IPS-NIHi7 (cell line): ENCODE data around the gene CCNL2.
"Not testable (repeated sequence)": the region's sequence is repeated elsewhere in the genome, so short reads cannot be mapped to it uniquely, and the experiment has no call there.

Experiments used
- DNase-seq: peaks from one replicate; pipeline ENCODE4 v3.0.0; 2012; ENCODE audit warnings: mixed read lengths; ENCODE audit errors: extremely low spot score

Gene CCNL2

DNA sequence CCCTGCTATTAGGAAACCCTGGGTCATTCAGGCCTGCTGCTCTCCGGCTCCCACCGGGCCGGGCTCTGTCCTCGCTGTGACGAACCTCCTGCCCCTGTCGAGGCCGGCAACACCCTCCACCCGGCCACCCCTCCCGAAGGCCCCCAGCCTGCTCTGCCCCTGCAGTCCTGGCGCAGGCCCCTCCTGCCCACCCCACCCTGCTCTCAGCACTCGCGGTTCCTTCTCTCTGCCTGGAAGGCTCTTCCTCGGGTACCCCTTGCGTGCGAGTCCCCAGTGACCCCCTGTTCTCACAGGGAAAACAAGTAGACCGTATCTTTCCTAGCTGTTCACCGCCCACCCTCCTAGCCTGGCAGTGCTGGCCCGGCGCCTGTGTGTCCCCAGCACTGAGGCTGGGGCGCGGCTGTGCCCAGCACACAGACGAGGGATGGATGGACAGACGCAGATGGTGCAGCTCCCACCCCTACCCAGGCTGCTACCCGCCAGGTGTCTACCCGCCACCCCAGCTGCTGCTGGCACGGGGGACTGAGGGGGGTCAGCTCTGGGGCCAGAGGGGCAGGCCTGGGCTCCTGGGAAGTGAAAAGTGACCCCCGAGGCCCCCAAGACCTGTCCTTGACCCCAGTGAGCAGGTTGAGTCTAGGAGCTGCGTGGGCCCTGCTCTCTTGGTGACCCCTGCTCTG is 33.3 kb upstream of the CCNL2 start:
- no peak for DNase-seq

DNA sequence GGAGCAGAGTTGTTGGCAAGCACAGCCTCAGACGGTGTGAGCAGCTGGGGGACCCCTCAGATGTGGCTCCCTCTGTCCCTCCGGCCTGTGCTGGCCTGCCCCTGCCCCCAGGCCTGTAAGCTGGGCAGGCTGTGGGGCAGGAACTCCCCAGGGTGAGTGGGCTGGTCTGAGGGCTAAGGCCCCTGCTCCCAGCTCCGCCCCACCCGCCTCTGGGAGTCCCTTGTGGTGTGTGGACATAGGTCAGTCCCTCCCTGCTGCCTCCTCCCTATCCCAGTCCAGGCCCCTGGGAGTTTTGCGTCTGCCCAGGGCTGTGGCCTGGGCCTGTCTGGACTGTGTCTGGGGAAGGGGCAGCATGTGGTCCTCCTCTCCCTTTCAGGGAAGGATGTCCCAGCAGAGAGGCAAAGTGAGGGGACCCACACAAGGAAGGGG is 32.7 kb upstream of the CCNL2 start:
- DNase-seq = peak; percentile 34

DNA sequence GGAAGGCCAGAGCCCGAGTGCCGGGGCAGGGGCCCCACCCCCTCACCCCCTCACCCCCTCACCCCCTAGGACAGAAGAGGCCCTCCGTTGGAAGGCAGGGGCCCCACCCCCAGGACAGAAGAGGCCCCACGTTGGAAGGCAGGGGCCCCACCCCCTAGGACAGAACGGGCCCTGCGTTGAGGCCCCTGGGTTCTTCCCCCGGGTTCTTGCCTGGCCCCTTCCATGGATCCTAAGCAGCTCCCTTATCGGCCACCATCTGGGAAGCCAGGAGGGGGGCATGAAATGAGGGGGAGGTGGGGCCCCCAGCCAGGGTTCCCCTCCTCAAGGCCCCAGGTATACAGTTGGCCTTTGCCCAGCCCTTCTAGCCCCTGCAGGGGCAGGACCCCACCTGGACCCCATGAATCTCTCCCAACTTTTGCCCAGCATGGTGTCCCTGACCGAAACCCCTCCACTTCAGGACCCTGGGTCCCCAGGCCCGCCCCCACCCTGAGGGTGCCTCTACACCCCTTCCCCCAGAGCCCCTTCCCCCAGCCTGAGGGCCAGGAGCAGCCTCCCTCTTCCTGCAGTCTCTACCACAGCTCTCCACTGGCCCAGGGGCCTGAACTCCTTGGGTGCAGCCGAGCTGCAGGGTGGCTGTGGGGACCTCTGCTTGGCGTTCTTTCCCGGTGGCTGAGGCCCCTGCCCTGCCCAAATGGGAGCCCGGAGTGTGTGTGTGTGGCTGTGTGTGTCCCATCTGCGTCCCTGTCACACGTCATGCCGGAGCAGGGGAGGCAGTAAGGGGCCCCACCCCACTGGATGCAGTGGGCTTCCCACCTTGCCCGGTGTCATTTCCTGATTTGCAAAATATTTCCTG is 32.1 kb upstream of the CCNL2 start:
- DNase-seq = no peak

DNA sequence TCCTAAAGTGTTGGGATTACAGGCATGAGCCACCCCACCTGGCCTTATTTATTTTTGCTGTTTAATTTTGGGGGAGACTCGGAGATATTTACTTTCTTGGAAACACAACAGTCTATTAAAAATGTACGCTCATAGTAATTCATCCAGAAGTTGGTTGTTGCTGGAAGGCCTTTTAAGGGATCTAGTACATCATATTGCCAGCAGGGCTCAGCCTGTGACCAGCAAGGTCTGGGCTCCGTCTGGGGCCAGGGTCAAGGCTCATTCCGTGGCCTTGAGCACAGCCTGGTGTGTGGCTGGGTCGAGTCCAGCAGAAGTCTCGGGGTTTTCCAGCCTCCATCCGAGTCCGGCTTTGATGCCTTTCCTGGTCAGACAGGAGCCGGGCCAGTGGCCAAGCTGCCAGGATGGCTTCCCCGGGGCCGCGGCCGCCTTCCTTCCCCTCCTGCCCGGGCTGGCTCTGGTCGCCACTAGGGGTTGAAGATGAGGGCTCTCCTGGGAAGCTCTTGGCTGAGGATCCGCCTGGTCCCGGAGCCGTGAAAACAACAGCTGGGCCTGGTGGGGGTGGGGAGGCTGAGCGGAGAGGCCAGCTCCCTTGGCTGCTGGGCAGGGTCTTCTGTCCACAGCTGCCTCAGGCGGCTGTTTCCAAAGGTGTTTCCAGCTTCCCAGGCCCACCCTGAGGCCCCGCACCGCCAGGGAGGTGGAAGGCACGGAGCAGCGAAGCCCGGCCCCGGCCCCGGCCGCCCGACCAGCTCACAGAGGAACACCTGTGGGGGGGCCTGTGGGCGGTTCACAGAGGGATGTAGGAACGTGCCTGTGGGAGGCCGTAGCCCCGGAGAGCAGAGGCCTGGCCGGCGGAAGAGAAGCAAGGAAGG is 31.2 kb upstream of the CCNL2 start:
- DNase-seq = peak; percentile 68

DNA sequence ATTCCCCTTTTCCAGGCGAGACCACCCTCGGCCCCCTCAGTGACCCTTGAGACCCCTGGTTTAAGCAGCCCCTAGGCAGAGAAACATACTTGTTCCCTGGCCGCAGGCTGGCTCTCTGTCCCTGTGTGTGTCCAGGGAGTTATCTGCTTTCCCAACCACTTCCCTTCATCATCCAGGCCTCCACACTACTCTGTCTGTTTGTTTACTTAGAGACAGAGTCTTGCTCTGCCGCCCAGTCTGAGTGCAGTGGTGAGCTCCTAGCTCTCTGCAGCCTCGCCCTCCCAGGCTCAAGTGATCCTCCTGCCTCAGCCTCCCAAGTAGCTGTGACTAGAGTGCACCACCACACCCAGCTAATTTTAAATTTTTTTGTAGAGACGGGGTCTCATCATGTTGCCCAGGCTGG is 30.5 kb upstream of the CCNL2 start:
- DNase-seq = no peak

DNA sequence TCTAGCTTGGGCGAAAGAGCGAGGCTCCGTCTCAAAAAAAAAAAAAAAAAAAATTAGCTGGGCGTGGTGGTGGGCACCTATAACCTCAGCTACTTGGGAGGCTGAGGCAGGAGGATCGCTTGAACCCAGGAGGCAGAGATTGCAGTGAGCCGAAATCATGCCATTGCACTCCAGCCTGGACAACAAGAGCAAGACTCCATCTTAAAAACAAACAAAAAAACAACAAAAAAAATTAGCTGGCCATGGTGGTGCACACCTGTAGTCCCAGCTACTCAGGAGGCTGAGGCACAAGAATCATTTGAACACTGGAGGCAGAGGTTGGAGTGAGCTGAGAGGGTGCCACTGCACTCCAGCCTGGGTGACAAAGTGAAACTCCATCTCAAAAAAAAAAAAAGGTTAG is 29.8 kb upstream of the CCNL2 start:
- not testable (repeated sequence) for DNase-seq

DNA sequence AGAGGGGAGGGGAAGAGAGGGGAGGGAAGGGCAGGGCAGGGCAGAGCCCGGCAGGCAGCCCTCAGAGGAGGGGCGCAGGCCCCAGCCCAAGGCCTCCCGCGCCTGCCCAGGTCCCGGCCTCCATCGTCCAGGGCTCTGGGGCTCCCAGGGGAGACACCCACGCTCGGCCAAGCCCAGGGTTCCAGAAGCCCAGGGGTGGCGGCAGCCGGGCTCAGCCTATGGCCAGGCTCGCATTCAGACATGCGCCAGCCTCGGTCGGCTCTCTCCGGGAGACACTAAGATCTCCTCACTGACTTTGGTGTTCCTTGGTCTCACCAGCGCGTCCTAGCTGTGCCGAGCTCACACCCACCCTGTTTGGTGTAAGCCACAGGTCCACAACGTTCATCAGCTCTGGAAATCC is 29.0 kb upstream of the CCNL2 start:
- DNase-seq = no peak

DNA sequence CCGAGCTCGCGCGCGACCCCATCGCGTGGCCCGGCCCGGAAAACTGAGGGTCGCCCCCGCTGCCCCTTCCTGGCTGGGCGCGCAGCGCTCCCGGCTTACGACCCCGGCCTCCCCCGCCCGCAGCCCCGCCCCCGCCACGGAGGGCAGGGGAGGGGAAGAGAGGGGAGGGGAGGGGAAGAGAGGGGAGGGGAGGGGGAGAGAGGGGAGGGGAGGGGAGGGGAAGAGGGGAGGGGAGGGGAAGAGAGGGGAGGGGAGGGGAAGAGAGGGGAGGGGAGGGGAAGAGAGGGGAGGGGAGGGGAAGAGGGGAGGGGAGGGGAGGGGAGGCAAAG is 28.6 kb upstream of the CCNL2 start:
- peak; percentile 20 for DNase-seq

DNA sequence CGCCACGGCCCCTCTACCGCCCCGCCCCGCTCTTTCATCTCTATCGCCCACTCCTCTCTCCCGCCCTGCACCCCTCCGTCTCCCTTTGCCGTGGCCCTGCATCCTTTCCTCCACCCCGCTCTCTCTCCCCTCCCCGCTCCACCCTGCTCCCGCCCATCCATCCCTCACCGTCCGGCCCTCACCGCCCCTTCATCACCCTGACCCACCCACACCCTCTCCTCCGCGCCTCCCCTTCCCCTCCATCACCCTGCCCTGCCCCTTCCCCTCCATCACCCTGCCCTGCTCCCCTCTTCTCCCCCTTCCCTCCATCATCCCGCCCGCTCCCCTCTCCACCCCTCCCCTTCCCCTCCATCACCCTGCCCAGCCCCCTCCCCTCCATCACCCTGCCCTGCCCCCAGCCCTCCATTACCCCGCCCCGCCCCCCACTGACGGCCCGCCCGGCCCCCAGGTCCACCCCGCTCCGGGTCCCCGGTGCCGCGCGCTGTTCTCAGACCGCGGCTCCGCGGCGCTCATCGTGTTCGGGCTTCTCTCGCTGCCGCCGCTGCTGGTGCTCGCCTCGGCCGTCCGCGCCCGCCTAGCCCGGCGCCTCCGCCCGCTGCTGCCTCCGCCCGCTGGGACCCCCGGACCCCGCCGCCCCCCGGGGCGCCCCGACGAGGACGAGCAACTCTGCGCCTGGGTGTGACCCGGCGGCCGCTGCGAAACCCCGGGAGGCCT is 28.1 kb upstream of the CCNL2 start:
- DNase-seq = peak; percentile 45

DNA sequence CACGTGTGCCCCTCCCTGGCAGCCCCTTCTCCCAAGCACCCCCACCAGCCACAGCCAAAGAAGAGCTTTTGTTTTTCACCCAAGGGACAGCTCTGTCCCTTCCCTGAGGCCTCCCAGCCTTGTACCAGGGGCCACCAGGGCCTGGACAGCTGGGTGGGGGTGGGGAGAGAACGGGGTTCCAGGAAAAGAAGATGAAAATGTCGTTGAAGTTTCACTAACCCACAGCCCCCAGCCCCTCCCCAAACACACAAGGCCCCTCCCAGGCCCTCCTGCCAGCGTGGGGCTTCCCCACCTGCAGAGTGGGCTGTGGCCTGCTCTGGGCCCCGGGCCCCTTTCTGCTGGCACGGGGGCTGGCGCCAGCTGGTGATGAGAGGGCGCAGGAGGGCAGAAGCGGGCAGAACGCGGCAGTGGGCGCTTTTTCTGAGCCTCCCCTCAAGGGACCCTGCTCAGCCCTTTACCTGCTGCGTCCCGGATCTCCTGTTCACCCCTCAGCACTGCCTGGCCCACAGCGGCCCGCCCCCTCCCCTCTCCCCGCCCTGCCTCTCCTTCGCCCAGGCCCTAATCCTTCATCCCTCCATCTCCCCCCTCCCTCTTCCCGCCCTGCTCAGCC is 27.5 kb upstream of the CCNL2 start:
- peak; percentile 78 for DNase-seq

DNA sequence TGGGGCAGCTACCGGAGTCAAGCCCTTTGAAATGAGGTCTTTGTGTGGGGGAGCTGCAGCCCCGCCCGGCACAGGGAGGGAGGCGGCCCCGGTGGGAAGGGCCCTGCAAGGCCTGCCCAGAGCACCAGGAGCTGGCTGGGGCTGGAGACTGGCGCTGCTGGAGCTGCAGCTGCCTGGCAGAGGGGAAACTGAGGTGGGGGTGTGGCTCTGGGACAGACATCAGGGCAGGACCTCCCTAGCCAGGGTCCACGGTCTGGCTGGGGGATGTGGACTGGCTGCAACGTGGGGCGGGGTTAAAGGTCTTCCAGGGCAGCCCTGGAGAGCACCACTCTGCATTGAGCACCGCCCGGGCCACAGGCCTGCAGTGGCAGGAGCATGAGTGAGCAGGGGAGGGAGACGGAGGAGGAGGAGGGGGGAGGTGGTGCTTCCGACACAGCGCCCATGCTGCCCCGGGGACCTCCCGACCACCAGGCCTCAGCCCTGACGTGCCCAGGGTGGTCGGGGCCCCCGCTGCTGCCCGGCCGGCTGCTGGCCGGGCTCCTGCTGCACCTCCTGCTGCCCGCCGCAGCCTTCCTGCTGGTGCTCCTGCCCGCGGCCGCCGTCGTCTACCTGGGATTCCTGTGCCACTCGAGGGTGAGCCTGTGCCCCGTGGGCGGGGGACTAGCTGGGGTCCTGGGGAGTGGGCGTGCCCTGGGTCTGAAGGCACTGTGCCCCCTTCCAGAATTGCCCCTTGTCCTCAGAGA is 26.8 kb upstream of the CCNL2 start:
- DNase-seq = peak; percentile 26

DNA sequence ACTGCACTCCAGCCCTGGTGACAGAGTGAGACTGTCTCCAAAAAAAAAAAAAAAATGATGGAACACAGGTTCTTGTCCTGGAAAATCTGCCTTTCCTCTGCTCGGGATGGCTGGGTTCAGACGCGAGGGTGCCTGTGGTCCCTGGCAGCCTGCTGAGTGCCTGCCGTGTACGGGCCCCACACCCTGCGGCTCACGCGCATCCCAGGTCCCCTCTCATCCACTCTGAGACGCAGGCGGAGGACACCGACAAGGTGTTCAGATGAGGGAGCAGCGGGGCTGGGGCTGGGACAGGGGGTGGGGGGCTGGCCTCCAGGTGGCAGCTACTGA is 26.3 kb upstream of the CCNL2 start:
- peak; percentile 41 for DNase-seq

DNA sequence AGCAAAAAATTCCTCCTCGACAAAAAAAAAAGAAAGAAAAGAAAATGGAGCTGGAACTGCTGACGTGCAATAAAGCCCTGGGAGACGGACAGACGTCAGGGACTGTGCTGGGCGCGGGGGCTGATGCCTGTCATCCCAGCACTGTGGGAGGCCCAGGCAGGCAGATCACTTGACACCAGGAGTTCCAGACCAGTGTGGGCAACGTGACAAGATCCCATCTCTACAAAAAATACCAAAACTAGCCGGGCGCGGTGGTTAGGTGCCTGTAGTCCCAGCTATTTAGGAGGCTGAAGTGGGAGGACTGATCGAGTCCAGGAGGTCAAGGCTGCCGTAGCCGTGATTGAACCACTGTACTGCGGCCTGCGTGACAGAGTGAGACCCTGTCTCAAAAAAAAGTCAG is 25.6 kb upstream of the CCNL2 start:
- DNase-seq = no peak

DNA sequence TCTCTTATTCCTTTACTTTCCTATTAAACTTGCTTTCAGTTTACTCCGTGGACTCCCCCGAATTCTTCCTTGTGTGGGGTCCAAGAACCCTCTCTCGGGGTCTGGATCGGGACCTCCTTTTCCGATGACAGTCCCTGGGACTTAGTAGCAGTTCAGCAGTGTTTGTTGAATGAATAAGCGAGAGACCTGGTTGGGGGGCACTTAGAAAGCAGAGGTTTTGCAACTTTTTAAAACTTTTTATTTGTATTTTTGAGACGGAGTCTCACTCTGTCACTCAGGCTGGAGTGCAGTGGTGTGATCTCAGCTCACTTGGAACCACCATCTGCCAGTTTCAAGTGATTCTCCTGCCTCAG is 24.1 kb upstream of the CCNL2 start:
- DNase-seq = no peak

DNA sequence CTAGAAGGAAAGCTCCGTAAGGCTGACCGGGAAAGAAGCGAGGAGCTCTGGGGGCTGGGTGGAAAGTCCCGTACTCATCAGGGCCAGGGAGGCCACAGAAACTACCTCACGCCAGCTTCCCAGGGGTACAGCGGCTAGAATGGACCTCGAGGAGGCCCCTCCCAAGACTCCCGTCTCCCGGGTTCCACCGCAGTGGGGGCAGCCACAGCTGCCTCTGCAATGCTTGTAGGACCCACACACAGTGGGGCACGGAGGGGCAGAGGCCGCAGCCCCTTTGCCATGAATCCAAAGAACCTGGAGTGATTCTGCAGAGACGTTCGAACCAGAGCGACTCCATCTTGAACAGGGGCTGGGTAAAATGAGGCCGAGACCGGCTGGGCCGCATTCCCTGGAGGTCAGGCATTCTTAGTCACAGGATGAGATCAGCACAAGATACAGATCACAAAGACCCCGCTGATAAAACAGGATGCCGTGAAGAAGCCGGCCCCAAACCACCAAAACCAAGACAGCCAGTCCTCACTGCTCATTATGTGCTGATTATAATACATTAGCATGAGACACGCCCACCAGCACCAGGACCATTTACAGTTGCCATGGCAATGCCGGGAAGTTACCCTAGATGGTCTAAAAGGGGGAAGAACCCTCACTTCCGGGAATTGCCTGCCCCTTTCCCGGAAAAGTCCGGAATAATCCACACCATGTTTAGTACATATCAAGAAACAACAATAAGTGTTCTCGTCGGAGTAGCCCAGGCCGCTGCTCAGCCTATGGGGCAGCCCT is 23.5 kb upstream of the CCNL2 start:
- peak; percentile 10 for DNase-seq

DNA sequence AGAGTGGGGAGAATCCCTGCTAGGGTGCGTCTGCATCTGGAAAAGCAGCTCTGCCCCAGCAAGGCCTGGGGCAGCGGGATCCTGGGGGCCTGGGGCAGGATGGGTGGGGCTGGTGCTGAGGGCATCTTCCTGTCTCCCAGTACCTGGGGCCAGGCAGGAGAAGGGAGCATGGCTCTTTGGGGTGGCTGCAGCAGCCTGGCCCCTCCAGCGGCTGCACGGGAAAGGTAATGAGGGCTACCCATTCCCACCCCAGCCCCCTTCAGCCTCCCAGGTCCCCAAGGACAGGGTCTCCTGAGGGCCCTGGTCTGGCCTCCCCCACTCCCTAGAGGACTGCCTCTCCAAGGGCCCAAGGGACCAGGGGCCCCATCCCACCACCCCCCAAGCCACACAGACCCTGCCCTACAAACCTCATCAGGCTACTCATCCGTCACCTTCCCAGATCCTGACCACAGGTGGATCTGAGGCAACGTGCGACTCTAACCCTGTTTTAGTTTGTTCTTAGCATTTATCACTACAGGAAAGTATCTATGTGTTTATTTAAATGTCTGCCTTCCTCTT is 22.9 kb upstream of the CCNL2 start:
- DNase-seq = peak; percentile 7

DNA sequence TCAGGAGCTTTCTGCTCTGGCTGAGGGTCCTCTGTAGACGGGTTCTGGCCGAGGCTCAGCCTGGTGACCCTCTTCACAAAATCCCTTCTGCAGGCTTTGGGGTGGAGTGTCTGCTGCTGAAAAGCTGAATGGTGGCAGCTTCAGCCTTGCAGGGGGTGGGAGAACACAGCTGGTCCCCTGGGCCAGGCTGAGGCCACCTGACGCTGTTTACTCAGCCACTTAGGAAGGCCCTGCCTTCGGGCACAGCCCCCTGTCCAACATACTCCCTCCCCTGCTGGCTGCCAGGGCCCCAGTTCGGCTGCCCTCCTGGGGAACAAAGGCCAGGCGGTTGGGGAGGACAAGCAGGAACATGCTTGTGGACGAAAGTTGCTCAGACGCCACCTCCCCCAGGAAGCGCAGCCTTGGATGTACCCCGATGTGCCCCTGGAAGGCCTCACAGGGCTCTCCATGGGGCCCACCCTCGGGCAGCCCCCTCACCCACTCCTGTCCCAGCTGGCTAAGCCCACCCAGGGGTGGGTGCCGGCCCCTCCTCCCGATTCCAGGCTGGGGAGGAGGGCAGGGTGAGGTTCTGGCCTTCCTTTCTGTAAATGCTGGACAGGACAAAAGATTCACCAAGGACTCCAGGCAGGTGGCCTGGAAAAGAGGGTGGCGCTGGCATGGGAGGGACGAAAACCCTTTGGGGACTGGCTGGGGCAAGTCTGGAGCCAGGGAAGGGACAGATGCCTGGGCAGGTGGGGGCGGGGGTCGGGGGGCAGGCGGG is 22.2 kb upstream of the CCNL2 start, which contains the start of gene ANKRD65:
Gene ANKRD65 (minus strand): TSS at position 130 of the 760 bp plus-strand sequence. CDS start 271 bp downstream, outside the sequence.
- DNase-seq = peak; percentile 9

DNA sequence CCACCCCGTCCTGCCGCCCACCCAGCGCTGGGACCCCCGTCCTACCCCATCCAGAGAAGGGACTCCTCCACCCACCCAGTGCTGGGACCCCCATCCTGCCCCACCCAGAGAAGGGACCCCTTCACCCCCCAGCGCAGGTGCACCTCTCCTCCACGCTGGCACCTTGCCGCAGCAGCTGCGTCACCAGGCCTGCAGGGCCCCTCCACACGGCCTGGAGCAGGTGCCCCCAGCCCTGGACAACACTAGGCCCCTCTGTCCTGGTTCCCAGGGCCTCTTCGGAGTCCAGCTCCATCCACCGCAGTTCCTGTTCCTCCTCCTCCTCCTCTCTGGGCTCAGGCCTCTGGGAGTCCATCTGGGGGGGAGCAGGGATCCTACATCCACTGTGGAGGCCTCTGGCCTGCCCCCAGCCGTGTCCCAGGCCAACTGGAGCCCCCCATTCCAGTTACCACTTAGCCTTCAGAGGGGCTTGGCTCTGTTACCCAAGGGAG is 21.6 kb upstream of the CCNL2 start:
- no peak for DNase-seq
